GM18868 (cell line): Measurements from ENCODE around the gene MED29.
"Not testable (repeated sequence)": the region's sequence is repeated elsewhere in the genome, so short reads cannot be mapped to it uniquely, and the experiment has no call there.

Source experiments
- ATAC-seq: cut with Tn5 transposase; IDR thresholded peaks from one replicate; pipeline ENCODE4 v1.9.1; 2021; ENCODE audit warnings: mild to moderate bottlenecking, moderate library complexity; ENCODE audit not compliant: unreplicated experiment

Gene MED29

DNA sequence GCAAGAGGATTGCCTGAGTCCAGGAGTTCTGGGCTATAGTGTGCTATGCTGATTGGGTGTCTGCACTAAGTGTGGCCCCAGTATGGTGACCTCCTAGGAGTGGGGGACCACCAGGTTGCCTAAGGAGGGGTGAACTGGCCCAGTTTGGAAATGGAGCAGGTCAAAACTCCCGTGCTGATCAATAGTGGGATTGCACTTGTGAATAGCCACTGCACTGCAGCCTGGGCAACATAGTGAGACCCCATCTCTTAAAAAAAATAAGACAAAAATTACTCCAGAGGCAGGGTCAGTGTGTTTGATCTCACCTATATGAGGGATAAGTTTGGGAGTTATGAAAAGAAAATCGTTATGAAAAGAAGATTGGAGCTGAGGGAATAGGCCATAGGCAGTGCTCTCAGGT lies 22.0 kb upstream of the MED29 start:
- no peak for ATAC-seq

DNA sequence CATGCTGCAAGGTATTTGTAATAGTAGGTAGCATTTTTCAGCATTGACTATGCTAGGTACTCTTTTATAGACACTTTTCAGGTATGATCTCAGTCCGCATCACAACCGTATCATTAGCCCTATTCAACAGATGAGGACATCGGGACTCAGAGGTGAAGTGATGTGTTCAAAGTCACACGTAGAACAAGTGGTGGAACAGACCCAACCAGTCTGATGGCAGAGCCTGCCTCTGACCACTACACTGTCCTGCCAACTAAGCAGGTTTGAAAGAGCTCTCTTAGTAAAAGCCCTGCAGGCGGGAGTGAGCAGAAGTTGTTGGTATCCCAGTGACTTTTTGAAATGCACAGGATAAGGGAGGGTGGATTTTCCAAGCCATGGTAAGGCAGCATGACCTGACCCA lies 20.4 kb upstream of the MED29 start:
- ATAC-seq = no peak

DNA sequence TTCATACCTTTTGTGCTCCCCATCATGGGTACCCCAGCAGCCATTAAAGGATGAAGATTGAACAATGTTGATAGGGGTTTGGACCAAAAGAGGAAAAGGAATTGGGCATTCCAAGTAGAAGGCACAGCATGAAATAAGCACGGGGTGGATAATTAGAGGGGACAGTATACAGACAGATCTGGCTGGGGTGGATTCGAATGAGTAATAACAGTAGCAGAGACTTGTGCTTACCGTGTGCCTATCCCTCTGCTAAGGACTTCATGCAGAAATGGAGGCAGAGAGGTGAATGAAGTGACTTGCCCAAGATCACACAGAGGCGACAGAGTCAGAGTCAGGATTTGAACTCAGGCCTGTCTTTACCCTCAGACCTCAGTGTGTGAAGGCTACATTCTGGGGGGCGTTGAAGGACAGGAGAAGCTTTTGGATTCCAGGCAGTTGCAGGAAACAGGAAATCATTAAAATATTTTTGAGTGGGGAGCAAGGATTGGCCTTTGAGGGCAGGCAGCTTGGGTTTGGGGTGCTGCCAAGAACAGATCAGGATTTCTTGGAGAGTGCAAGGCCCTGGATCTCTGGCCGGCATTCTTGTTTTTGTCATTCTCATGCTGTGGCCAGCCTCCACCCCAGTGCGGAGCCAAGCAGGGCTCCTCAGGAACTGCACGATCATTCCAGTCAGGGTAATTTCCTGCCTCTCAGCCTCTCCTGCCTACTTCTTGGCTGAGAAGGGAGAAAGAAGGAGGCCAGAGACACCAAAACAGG lies 19.0 kb upstream of the MED29 start:
- no peak for ATAC-seq

DNA sequence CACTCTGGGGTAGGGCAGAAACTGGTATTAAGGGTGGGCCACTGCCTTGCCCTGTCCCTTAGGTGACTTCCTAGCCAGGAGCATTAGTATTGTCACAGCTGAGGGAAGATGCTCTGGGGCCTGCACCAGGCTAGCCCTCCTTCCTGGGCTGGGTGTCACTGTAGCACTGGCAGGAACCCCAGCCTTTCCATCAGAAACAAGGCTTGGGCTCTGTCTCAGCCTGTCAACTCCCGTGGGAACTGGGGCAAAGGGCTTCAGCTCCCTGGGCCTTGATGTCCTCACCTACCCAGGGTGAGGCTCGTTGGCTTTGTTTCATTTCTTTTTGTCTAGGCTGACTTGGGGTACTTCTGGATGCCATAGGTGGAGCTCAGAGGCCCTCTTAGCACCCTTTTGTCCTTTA lies 18.2 kb upstream of the MED29 start:
- ATAC-seq = no peak

DNA sequence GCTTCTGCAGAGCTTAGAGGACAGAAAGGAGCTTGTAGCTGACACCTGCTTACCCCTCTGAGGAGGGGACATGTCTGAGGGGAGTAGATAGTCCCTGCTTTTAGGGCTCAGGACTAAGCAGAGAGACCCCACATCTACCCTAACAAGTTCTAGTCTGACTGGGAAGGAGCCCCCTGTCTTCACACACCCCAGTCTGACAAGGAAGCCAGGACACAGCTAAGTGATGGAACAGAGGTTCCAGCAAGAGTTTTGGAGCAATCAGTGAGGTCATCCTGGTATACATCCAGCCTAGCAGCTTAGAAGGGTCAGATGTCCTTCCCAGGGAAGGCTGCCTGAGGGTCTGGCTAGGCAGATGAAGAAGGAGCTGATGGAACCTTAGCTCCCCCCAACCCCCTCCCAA lies 15.2 kb upstream of the MED29 start:
- ATAC-seq = no peak

DNA sequence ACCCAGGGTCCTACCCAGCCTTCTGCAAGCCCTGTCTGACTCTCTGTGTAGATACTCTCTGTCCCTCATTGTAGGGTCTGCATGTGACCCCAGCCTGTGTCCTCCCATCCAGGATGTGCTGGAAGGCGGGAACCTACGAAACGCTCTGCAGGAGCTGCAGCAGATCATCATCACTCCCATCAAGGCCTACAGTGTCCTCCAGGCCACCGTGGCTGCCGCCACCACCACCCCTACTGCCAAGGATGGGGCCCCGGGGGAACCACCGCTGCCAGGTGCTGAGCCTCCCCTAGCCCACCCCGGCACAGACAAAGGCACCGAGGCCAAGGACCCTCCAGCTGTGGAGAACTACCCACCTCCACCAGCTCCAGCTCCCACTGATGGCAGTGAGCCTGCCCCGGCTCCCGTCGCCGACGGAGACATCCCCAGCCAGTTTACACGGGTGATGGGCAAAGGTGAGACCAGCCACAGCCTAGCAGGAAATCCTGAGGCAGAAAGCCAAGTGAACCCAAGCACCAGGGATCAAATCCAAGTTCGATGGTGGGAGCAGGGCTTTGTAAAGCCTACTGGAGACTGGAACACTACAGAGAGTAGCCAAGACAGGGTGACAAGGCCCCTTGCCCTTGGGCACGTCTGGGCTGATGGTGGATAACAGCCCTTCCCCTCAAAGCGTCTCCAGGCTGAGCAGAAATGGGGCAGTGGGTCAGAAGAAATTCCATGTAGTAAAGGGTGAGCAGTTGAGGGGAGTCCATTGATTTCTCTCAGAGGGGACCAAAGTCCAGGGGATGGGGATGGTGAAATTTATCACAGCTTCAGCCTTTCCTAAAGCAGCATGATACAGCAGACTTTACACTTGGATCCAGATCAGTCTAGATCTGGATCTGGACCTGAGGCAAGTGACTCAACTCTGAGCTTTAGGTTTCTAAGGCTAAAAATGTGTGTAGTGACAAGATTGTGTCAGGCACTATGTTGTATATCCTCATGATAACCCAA lies 13.5 kb upstream of the MED29 start:
- no peak for ATAC-seq

DNA sequence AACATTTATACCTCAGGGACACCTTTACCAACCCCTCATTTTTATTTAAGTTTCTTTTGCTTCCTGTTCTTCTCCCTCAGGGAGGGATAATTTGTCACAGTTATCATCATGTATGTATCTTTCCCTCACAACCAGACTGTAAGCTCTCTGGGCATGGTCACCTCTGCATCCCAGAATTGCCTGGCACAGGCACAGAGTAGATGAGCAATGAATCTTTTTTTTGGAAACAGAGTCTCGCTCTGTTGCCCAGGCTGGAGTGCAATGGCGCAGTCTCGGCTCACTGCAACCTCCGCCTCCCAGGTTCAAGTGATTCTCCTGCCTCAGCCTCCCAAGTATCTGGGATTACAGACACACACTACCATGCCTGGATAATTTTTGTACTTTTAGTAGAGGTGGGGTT lies 11.8 kb upstream of the MED29 start:
- ATAC-seq = not testable (repeated sequence)

DNA sequence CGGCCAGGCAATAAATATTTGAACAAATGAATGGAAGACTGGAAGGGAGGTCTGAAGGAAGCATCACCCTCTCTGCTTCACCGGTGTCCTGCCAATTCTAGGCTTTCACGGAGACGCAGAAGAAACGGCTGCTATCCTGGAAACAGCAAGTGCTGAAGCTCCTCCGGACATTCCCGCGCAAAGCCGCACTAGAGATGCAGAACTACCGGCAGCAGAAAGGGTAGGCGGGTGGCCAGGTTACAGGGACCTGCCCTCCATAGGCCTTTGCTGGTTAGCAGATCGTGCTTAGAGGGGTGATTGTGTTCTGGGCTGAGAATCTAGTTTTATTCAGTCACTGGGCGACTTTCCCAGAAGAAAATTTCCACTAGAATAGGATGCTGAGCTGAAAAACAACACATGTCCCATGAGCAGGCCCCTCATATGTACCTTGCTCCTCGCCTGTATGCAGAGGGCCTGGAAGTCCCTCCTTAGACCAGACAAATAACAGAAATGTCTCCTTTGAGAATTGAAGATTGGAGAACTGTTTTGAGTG lies 11.2 kb upstream of the MED29 start:
- no peak for ATAC-seq

DNA sequence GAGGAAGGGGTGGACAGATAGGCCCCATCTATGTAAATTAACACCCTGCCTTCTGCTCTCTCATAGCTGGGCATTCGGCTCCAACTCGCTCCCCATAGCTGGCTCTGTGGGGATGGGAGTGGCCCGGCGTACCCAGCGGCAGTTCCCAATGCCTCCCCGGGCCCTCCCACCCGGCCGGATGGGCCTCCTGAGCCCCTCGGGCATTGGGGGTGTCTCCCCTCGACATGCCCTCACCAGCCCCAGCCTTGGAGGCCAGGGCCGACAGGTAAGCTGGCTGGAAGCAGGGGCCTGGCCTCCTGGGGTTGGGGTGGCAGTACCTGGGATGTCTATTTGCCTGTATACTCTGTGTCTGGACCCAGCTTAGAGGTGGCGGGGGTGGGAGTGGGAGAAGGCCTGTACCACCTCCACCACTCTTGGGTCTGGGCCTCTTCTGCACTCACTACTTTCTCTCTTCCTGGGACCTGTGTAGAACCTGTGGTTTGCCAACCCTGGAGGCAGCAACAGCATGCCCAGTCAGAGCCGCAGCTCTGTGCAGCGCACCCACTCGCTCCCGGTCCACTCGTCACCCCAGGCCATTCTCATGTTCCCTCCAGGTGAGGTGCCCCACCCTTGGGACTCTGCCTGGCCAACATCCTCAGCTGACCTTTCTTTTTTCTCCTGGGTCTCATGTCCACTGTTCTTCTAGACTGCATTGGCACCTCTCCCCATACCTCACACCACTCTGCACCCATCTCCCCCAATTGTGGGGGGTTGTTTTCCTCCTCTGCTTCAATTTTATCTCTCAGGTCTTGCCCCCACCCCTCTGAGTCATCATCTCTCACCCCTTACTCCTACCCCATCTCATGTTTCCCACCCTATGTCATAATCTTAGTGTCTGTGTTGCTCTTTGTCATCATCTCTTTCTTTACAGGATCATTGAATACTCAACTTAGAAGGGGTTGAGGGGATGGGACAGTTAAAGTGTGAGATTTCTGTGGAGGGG lies 10.4 kb upstream of the MED29 start:
- ATAC-seq = no peak

DNA sequence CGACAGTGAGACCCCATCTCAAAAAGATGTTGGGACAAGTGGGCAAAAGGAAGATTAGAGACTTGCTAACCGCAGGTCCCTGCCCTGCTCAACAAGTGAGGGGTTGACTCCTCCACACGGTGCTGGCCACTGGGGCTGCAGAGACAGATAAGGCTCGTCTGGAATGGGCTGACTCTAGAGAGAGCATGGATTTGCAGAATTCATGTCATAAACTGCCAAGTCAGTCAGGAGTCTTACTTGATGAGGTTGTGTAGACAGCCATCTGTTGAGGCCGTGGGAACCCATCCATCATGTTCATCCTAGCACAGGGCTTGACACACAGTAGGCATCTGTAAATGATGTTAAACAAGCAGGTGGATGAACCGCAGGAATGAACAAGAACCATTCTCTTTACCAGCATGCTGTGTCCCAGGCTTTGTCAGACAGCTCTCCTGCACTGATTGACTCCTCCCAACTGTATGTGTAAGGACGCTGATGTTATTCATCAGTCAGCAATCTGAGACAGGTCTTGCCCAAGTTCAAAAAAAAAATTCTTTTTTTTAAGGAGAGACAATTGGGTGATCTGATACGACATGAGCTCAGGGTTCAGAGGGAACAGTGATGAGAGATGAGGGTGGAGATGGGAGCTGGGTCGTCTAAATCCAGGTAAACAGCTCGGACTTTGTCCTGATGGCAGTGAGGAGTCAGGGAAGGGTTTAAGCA lies 9.1 kb upstream of the MED29 start:
- ATAC-seq = no peak

DNA sequence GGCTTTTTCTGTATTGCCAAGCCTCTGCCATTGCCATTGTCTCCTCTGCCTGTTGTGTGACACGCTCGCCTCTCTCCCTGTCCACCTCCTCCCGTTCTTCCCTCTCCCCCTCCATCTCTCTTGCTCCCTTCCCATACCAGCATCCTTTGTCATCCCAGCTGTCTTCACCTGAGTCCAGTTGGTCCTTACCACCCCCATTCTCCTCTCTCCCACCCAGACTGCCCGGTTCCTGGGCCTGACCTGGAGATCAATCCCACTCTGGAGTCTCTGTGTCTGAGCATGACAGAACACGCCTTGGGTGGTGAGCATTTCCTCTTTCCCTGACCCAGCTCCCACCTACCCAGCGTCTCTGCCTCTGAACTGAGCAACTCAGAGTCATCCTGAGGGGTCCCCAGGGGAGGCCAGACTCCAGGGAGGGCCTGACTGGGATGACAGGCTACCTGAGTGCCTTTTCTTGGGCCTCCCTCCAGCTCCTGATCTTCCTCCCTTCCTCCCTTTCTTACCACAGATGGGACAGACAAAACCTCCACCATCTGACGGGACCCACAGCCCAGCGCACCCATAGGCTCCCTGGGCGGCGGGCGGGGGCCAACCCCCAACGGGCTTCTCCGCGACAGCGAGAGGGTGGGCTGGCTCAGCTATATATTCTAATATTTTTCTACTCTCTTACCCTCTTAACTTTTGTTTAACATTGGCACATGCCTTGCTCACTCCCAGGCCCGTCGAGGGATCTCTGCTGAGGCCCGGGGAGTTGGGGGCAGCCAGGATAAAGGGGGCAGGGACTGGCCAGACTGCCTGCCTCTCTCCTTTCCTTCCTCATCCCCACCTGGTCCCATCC lies 8.0 kb upstream of the MED29 start:
- no peak for ATAC-seq

DNA sequence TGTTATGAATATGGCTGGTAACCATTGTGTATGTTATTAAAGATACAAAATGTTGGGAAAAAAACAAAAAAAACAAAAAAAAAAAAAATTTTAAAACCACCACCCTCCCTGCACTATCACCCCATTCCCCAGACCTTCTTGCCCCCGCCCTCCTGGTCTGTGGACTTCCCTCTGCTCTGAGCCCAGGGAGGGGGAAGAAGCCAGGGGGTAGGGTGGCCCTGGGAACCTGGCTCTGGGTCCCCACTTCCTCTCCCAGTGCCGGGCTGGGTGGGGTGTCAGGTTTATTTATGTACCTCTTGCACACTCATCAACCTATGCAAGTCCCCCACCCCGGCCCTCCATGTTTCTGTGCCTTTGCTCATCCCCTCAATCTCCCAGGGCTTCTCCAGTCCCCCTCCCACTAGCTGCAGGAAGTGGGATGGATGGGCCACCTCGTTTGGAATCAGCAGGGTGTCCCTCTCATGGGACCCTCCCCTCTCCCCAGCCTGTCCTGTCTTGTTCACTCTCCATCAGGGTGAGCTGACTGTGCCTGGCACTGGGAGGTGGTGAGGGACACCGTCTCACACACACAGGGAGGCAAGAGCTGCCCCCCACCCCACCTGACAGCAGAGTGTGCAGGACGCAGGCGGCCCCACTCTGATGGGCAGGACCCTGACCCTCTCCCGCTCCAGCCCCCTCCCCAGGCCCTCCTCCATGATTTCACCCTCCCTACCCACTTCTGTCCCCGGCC lies 6.2 kb upstream of the MED29 start:
- ATAC-seq = no peak

DNA sequence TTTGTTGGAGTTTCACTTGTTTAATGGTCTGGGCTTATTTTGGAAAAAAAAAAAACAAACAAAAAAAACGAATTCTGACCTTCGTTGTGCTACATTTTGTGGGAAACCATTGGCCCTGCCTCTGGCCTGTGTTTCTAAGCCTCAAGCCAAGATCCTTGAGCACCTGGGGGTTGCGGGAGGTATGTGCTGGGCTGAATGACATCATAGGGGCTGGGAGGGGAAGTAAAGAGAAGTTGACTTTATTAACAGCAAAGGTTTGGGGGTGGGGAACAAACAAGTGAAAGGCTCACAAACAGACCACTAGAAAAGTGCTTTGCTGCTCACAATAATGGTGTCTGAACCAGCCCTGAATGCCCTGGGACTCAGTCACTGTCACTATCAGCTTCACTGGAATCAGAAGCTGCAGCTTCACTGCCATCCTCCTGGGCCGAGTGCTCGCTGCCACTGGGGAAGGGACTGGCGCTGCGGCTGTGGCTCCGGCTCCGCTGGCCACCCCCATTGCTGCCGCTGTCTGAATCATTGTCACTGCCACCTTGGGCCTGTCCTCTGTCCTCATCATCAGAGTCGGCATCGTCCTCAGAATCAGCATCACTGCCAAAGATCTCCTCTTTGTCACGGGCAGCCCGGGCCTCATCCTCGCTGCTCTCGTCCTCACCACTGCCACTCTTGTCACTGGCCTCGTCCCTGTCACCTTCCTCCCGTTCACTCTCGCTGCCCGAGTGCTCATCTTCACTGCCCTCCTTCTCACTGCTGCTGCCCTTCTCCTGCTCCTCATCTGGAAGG lies 5.4 kb upstream of the MED29 start:
- ATAC-seq = no peak

DNA sequence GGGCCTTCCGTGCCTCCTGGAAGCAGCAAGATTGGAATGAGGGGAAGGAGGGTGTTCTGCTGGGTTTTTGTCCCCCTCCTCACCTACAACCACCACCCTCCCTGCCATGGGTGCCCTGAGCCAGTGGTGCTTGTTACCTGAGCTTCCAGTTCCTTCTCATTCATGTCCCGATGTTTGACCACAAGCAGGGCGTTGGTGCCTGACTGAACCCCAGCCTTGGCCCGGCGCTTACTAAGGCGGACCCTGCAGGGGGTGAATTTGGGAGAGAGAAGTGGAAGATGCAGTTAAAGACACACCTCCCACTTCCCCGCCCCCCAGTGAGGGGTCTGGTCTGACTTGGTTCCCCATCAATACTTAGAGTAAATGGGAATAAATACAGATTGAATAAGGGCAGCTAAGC lies 4.6 kb upstream of the MED29 start:
- ATAC-seq = no peak

DNA sequence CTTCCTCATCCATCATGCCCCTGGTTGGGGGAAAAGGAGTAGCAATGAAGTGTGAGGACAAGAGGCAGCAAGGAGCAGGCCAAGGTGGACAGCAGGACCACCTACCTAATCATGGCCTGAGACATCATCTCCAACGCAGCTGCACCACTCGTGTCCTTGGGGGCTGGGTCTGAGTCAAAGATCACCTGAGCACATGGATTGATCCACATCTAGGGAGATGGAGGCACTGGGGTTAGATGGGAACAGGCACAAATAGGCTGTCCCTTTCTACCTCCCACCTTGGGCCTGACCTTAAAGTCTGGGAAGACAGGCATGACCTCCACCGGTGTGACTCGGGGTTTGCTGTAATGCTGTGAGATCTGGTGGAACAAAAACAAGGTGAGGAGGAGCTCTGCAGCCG lies 2.5 kb upstream of the MED29 start:
- ATAC-seq = no peak

DNA sequence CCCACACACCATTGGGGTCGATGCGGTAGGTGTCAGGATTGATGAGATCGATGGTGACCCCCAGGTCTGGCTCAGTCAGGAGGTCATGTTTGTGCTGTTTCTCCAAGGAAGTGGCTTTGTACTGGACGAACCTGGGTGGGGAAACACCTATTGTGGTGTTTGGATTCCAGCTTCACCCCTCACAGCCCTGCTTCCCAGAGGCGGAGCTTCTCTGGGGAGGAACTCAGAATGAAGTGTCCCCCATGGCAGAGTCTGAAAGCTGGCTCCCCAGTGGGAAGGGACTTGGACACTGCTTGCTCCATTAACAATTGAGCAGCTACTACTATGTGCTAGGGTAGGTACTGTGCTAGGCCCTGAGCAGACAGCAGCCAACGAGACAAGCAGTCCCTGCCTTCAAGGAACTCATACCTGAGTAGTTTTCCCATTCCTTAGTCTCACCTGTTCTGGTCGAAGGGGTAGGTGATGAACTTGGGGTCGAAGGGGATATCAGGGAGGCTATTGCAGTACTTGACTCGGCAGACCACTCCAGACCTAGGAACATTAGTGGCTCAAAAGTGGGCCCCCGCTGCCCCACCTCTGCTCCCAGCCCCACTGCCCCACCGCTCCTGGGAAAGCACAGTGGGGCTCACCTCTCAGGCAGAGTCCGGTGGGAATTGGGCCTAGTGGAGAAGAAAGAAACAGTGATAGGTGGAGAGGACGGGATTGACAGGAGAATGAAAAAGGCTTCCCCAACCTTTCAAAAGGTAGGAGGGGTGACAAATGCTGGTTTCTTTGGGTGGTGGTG lies 1.4 kb upstream of the MED29 start:
- ATAC-seq = no peak

DNA sequence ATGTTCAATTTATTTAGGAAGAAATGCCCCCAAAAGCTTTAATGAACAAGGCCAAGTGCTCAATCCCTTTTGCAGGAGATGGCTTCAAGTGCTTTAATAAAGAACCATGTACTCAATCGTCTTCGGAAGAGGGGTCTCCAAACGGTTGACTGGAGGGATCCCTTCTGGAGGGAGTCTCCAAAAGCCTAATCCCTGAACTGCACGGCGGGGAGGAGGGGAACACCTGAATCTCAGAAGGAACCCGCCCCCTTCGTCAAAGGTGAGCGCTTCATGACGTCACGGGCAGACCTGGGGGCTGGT lies 777 bp upstream of the MED29 start:
- ATAC-seq = no peak
